H9 (cell line): Measurements from ENCODE around the gene NKIRAS1. TPM values are rescaled to one million over a fixed set of nuclear protein-coding genes. Genes with fewer than 3 reads are reported as not detected.

Experiments
- DNase-seq: peaks from one replicate; pipeline ENCODE4 v3.0.0-alpha.2; 2017
- H2AFZ ChIP-seq: one replicate; pipeline ENCODE4 v1.6.1; 2013; ENCODE audit warnings: mild to moderate bottlenecking, low read length, control low read depth, moderate library complexity
- H2AK5ac ChIP-seq: 2 replicates; pipeline ENCODE4 v1.6.1; 2013; ENCODE audit warnings: low read length, control low read depth, mixed read lengths; ENCODE audit not compliant: insufficient read length
- H2BK120ac ChIP-seq: one replicate; pipeline ENCODE4 v1.6.1; 2013; ENCODE audit warnings: low read depth, mild to moderate bottlenecking, low read length, control low read depth, inconsistent platforms; ENCODE audit not compliant: poor library complexity, severe bottlenecking
- H2BK12ac ChIP-seq: 2 replicates; pipeline ENCODE4 v1.6.1; 2013; ENCODE audit warnings: low read length, control low read depth, mixed read lengths, low read depth; ENCODE audit not compliant: insufficient read length
- H2BK15ac ChIP-seq: 2 replicates; pipeline ENCODE4 v1.6.1; 2013; ENCODE audit warnings: low read depth, low read length, control low read depth
- H2BK20ac ChIP-seq: one replicate; pipeline ENCODE4 v1.6.1; 2013; ENCODE audit warnings: low read depth, mild to moderate bottlenecking, low read length, control low read depth, inconsistent platforms; ENCODE audit not compliant: poor library complexity, severe bottlenecking
- H2BK5ac ChIP-seq: 2 replicates; pipeline ENCODE4 v1.6.1; 2013; ENCODE audit warnings: low read length, control low read depth, mixed read lengths; ENCODE audit not compliant: insufficient read length
- H3K14ac ChIP-seq: 2 replicates; pipeline ENCODE4 v1.6.1; 2013; ENCODE audit warnings: low read length, control low read depth; ENCODE audit not compliant: insufficient read depth
- H3K18ac ChIP-seq: 2 replicates; pipeline ENCODE4 v1.6.1; 2013; ENCODE audit warnings: low read depth, mild to moderate bottlenecking, mixed read lengths, low read length, control low read depth; ENCODE audit not compliant: insufficient read length
- H3K23ac ChIP-seq: 2 replicates; pipeline ENCODE4 v1.6.1; 2013; ENCODE audit warnings: low read length, control low read depth, mixed read lengths, low read depth; ENCODE audit not compliant: insufficient read length
- H3K23me2 ChIP-seq: 2 replicates; pipeline ENCODE4 v1.6.1; 2013; ENCODE audit warnings: low read depth, mild to moderate bottlenecking, mixed read lengths, low read length, control low read depth; ENCODE audit not compliant: insufficient read length, poor library complexity, severe bottlenecking
- H3K27ac ChIP-seq: 2 replicates; pipeline ENCODE4 v1.5.1; 2013; ENCODE audit warnings: low read length, control low read depth, mixed read lengths, low read depth; ENCODE audit not compliant: insufficient read length
- H3K27me3 ChIP-seq: 2 replicates; pipeline ENCODE4 v1.6.1; 2013; ENCODE audit warnings: low read length, control low read depth, inconsistent platforms; ENCODE audit not compliant: insufficient read depth
- H3K4ac ChIP-seq: 2 replicates; pipeline ENCODE4 v1.6.1; 2013; ENCODE audit warnings: low read depth, mild to moderate bottlenecking, control low read depth, inconsistent platforms, low read length, moderate library complexity
- H3K4me1 ChIP-seq: 2 replicates; pipeline ENCODE4 v1.6.1; 2013; ENCODE audit warnings: low read length, control low read depth, inconsistent platforms; ENCODE audit not compliant: insufficient read depth
- H3K4me2 ChIP-seq: 2 replicates; pipeline ENCODE4 v1.6.1; 2013; ENCODE audit warnings: low read length, control low read depth, mixed read lengths; ENCODE audit not compliant: insufficient read length, insufficient read depth
- H3K56ac ChIP-seq: 2 replicates; pipeline ENCODE4 v1.6.1; 2013; ENCODE audit warnings: low read depth, mild to moderate bottlenecking, mixed read lengths, low read length, control low read depth; ENCODE audit not compliant: insufficient read length
- H3K79me1 ChIP-seq: 2 replicates; pipeline ENCODE4 v1.6.1; 2013; ENCODE audit warnings: low read depth, mild to moderate bottlenecking, moderate library complexity, low read length, control low read depth, inconsistent platforms; ENCODE audit not compliant: insufficient read depth, poor library complexity, severe bottlenecking
- H3K79me2 ChIP-seq: 2 replicates; pipeline ENCODE4 v1.6.1; 2013; ENCODE audit warnings: low read length, control low read depth, inconsistent platforms; ENCODE audit not compliant: insufficient read depth
- H3K9ac ChIP-seq: 2 replicates; pipeline ENCODE4 v1.6.1; 2013; ENCODE audit warnings: low read length, control low read depth, mixed read lengths; ENCODE audit not compliant: insufficient read length; ENCODE audit errors: extremely low read depth
- H3K9me3 ChIP-seq: one replicate; pipeline ENCODE4 v1.6.1; 2013; ENCODE audit warnings: low read depth, low read length, inconsistent platforms; ENCODE audit not compliant: control insufficient read depth
- H3T11ph ChIP-seq: one replicate; pipeline ENCODE4 v1.6.1; 2013; ENCODE audit warnings: mild to moderate bottlenecking, low read length, control low read depth, inconsistent platforms
- H4K20me1 ChIP-seq: one replicate; pipeline ENCODE4 v1.6.1; 2013; ENCODE audit not compliant: control insufficient read depth, insufficient read length, insufficient read depth
- H4K5ac ChIP-seq: 2 replicates; pipeline ENCODE4 v1.6.1; 2013; ENCODE audit warnings: low read depth, mild to moderate bottlenecking, mixed read lengths, low read length, control low read depth; ENCODE audit not compliant: insufficient read length
- H4K8ac ChIP-seq: replicated peaks from 2 replicates; pipeline ENCODE4 v1.6.1; 2013; ENCODE audit warnings: low read length, control low read depth, mixed read lengths, low read depth; ENCODE audit not compliant: insufficient read length
- H4K91ac ChIP-seq: 2 replicates; pipeline ENCODE4 v1.6.1; 2013; ENCODE audit warnings: low read depth, mild to moderate bottlenecking, moderate library complexity, mixed read lengths, low read length, control low read depth; ENCODE audit not compliant: insufficient read length
- H3K27ac Mint-ChIP-seq, 3 experiments: 2 replicates in 2 of 3; 3 replicates in 1 of 3; pipeline ENCODE4 v1.8.0; 2020 to 2021; ENCODE audit warnings: mixed read lengths in 3 of 3, mild to moderate bottlenecking in 1 of 3, moderate library complexity in 1 of 3
- H3K27me3 Mint-ChIP-seq: 2 replicates; pipeline ENCODE4 v1.8.0; 2021; ENCODE audit warnings: low read depth, mild to moderate bottlenecking, moderate library complexity, mixed read lengths
- H3K36me3 Mint-ChIP-seq, 3 experiments: 2 replicates in 2 of 3; 3 replicates in 1 of 3; pipeline ENCODE4 v1.8.0; 2020 to 2021; ENCODE audit warnings: low read depth in 3 of 3, mixed read lengths in 3 of 3; ENCODE audit not compliant: insufficient read depth in 1 of 3
- H3K4me1 Mint-ChIP-seq, 2 experiments: 2 replicates each; pipeline ENCODE4 v1.8.0; 2020; ENCODE audit warnings: mixed read lengths in 2 of 2
- H3K4me3 Mint-ChIP-seq, 2 experiments: 2 replicates in 1 of 2; 3 replicates in 1 of 2; pipeline ENCODE4 v1.8.0; 2020 to 2021; ENCODE audit warnings: mild to moderate bottlenecking in 2 of 2, mixed read lengths in 2 of 2, moderate library complexity in 1 of 2
- H3K9me3 Mint-ChIP-seq, 2 experiments: 2 replicates in 1 of 2; 3 replicates in 1 of 2; pipeline ENCODE4 v1.8.0; 2020; ENCODE audit warnings: mild to moderate bottlenecking in 2 of 2, mixed read lengths in 2 of 2, moderate library complexity in 1 of 2
- CTCF ChIP-seq: fragments of 200-600 bp; sonication (generic); conservative IDR thresholded peaks from 3 replicates; pipeline ENCODE4 v1.8.0; 2021; ENCODE audit warnings: antibody characterized with exemption, mild to moderate bottlenecking
- WGBS: extraction: QIAGEN DNeasy Blood & Tissue Kit; methylation state at CpG from one replicate; pipeline ENCODE4 v1.1.7; 2013; ENCODE audit warnings: missing lambda C conversion rate, low lambda C conversion rate, mixed read lengths; ENCODE audit not compliant: insufficient read length; ENCODE audit errors: extremely low coverage; 5-methylcytosine and 5-hydroxymethylcytosine counted together
- total RNA-seq: library from RNA; stranded (reverse); gene quantifications from 2 replicates; pipeline ENCODE4 v1.2.1, GENCODE V29; 2021

NKIRAS1 gene
- total RNA-seq, 1 experiment from 2014 or later: 6.1 TPM

- Histone ChIP-seq H3K4ac (no peak overlapping the region), H3K14ac (no peak overlapping the region), H2BK20ac (no peak overlapping the region), H2AFZ (no peak overlapping the region), H3K27me3 (no peaks in the 10 kb centered on the region), H2BK120ac (no peak overlapping the region), H3K23ac (no peak overlapping the region), H3K79me2 (peaks cover 9% of the 10 kb centered on the region; the same call in 1 of the 2 replicates), H2BK15ac (no peak overlapping the region), H3K27ac (no peak overlapping the region), H3K9me3 (no peaks in the 10 kb centered on the region), H4K91ac (no peak overlapping the region), H3T11ph (no peak overlapping the region), H3K4me1 (no peaks in the 10 kb centered on the region), H3K56ac (no peak overlapping the region), H3K4me2 (no peak overlapping the region), H2BK12ac (no peak overlapping the region), H4K8ac (no peak overlapping the region), H3K79me1 (peaks cover 5% of the 10 kb centered on the region), H3K18ac (no peak overlapping the region), H2BK5ac (no peak overlapping the region), H4K20me1 (no peaks in the 10 kb centered on the region), H2AK5ac (no peak overlapping the region), H4K5ac (no peak overlapping the region), H3K23me2 (no peaks in the 10 kb centered on the region), H3K9ac (no peak overlapping the region)
- peaks cover 2 to 5% (median 5%) of the 10 kb centered on the region in 3 experiments; a peak in 4 of 7 replicates for H3K36me3 Mint-ChIP-seq
- no peaks in the 10 kb centered on the region for H3K9me3 Mint-ChIP-seq
- peak overlapping the region in 1 of 3 experiments; percentile 46; a peak in 1 of 7 replicates for H3K27ac Mint-ChIP-seq
- no peak for DNase-seq
- H3K4me3 Mint-ChIP-seq: no peak overlapping the region
- no peak for TF ChIP-seq CTCF
- WGBS: no CpG with 5 or more reads among the region's 3 CpGs
- peaks cover 21 to 34% of the 10 kb centered on the region in 2 experiments for H3K4me1 Mint-ChIP-seq
- H3K27me3 Mint-ChIP-seq: no peaks in the 10 kb centered on the region
Measured at GRCh38 chr3:23843869-23844268, 72.9 kb downstream of the NKIRAS1 start.

Other genes starting within 250 kb of the NKIRAS1 start
- gene UBE2E1, start 111.0 kb downstream of the NKIRAS1 start, total RNA-seq: 130 and 142 TPM in 2 replicates
- 2,794 and 2,865 TPM in 2 replicates for gene RPL15, start 142 bp upstream of the NKIRAS1 start, total RNA-seq
- 24.0 and 24.9 TPM in 2 replicates for gene NR1D2, start 28.3 kb upstream of the NKIRAS1 start, total RNA-seq